HCT116 (cell line): ENCODE data around the gene ADAM10. TPM values are rescaled to one million over a fixed set of nuclear protein-coding genes. Genes with fewer than 3 reads are reported as not detected.

Experiments used
- ATAC-seq: fragments of 200-7000 bp; cut with Tn5 transposase; 2 replicates; pipeline ENCODE4 v1.9.1; 2020; ENCODE audit warnings: mild to moderate bottlenecking, moderate library complexity
- BruUV-seq: library from RNA; stranded (reverse); fragments of 400-500 nt; replicated peaks from 2 replicates; lab custom pipeline; 2021; lab: Mats Ljungman, UMichigan
- CTCF ChIA-PET: fragments of 300-600 bp; sonication (Branson Sonifier 250); formaldehyde crosslinking; loops from one replicate; lab custom pipeline; 2021; ENCODE audit warnings: antibody characterized with exemption; lab: Charles Lee
- POLR2A ChIA-PET: fragments of 300-600, 350-600 bp; sonication (Branson Sonifier 250); formaldehyde crosslinking; loops from one replicate; lab custom pipeline; 2021; ENCODE audit warnings: antibody characterized with exemption; lab: Charles Lee
- RAD21 ChIA-PET, 2 experiments: fragments of 300-600 bp; sonication (Branson Sonifier 250); formaldehyde crosslinking; loops; one replicate each; lab custom pipeline; 2023; ENCODE audit warnings: low total read pairs in 2 of 2; ENCODE audit not compliant: uncharacterized antibody in 2 of 2, unreplicated experiment in 2 of 2, low non-redundant PET in 1 of 2; lab: Charles Lee
- DNase-seq: peaks from one replicate; pipeline ENCODE4 v3.0.0-alpha.2; 2010; ENCODE audit warnings: low read depth, low spot score
- H2AFZ ChIP-seq: fragments of 200-600 bp; shearing (Covaris generic), sonication (generic); 2 replicates; pipeline ENCODE4 v1.6.1; 2017; ENCODE audit warnings: low read depth, mixed run types, mixed read lengths, antibody characterized with exemption, low read length; ENCODE audit not compliant: poor library complexity, severe bottlenecking
- H3K27ac ChIP-seq: 2 replicates; pipeline ENCODE4 v1.5.1; 2012; ENCODE audit warnings: low read depth, low read length
- H3K27me3 ChIP-seq: fragments of 200-600 bp; sonication (generic); 2 replicates; pipeline ENCODE4 v1.6.1; 2016; ENCODE audit warnings: mixed run types, low read length, mixed read lengths; ENCODE audit not compliant: insufficient read depth
- H3K36me3 ChIP-seq, 2 experiments: fragments of 200-500 bp in 1 of 2; fragments of 200-600 bp in 1 of 2; sonication (Bioruptor generic) in 1 of 2; sonication (generic) in 1 of 2; 2 replicates each; pipeline versions ENCODE4 v1.5.1 to v1.6.1; 2014 to 2016; ENCODE audit warnings: low read length in 2 of 2, inconsistent platforms in 1 of 2, mixed read lengths in 1 of 2, mixed run types in 1 of 2; ENCODE audit not compliant: insufficient read depth in 2 of 2, control insufficient read depth in 1 of 2
- H3K4me1 ChIP-seq, 2 experiments: fragments of 200-600 bp in 1 of 2; sonication (generic) in 1 of 2; 2 replicates each; pipeline versions ENCODE4 v1.5.1 to v1.6.1; 2012 to 2017; ENCODE audit warnings: low read length in 2 of 2, inconsistent platforms in 1 of 2, mild to moderate bottlenecking in 1 of 2, mixed read lengths in 1 of 2, mixed run types in 1 of 2, moderate library complexity in 1 of 2; ENCODE audit not compliant: insufficient read depth in 2 of 2, control insufficient read depth in 1 of 2
- H3K4me2 ChIP-seq: fragments of 200-600 bp; sonication (generic); 2 replicates; pipeline ENCODE4 v1.6.1; 2017; ENCODE audit warnings: mixed run types, low read length, mixed read lengths
- H3K4me3 ChIP-seq, 2 experiments: fragments of 200-600 bp in 1 of 2; sonication (generic) in 1 of 2; replicated peaks in 1 of 2; 2 replicates each; pipeline ENCODE4 v1.5.1; 2011 to 2016; ENCODE audit warnings: low read length in 2 of 2, control low read depth in 1 of 2, low read depth in 1 of 2, mild to moderate bottlenecking in 1 of 2, mixed read lengths in 1 of 2, mixed run types in 1 of 2
- H3K79me2 ChIP-seq: fragments of 200-600 bp; sonication (generic); 2 replicates; pipeline ENCODE4 v1.6.1; 2017; ENCODE audit warnings: mild to moderate bottlenecking, mixed run types, low read length, moderate library complexity, mixed read lengths; ENCODE audit not compliant: insufficient read depth
- H3K9ac ChIP-seq: fragments of 200-600 bp; sonication (generic); 2 replicates; pipeline ENCODE4 v1.6.1; 2016; ENCODE audit warnings: low read length, mixed read lengths
- H3K9me2 ChIP-seq: fragments of 200-600 bp; sonication (generic), shearing (Covaris generic); 2 replicates; pipeline ENCODE4 v1.6.1; 2017; ENCODE audit warnings: mixed run types, mild to moderate bottlenecking, moderate library complexity; ENCODE audit not compliant: insufficient read depth
- H3K9me3 ChIP-seq, 2 experiments: fragments of 200-500 bp in 1 of 2; fragments of 200-600 bp in 1 of 2; sonication (Bioruptor generic) in 1 of 2; sonication (generic) in 1 of 2; 2 replicates each; pipeline ENCODE4 v1.6.1; 2014 to 2017; ENCODE audit warnings: low read length in 2 of 2, mixed read lengths in 2 of 2, inconsistent platforms in 1 of 2, low read depth in 1 of 2, mild to moderate bottlenecking in 1 of 2, mixed run types in 1 of 2, moderate library complexity in 1 of 2; ENCODE audit not compliant: control insufficient read depth in 1 of 2, insufficient read depth in 1 of 2
- H4K20me1 ChIP-seq: fragments of 200-600 bp; sonication (generic), shearing (Covaris generic); 2 replicates; pipeline ENCODE4 v1.6.1; 2017; ENCODE audit warnings: mixed run types, mild to moderate bottlenecking, moderate library complexity; ENCODE audit not compliant: insufficient read depth
- CBX3 ChIP-seq: IDR thresholded peaks from 2 replicates; pipeline ENCODE4 v1.6.1; 2012; ENCODE audit warnings: low read depth
- CEBPB ChIP-seq: IDR thresholded peaks from 2 replicates; pipeline ENCODE4 v1.6.1; 2012; ENCODE audit warnings: low read depth
- EGR1 ChIP-seq: IDR thresholded peaks from 2 replicates; pipeline ENCODE4 v1.6.1; 2012; ENCODE audit warnings: low read depth
- EZH2 ChIP-seq: fragments of 200-600 bp; sonication (generic); IDR thresholded peaks from 2 replicates; pipeline ENCODE4 v1.6.1; 2017; ENCODE audit warnings: antibody characterized with exemption, mixed run types
- JUND ChIP-seq: IDR thresholded peaks from 2 replicates; pipeline ENCODE4 v1.6.1; 2012
- POLR2AphosphoS5 ChIP-seq: IDR thresholded peaks from 2 replicates; pipeline ENCODE4 v1.6.1; 2011; ENCODE audit warnings: mild to moderate bottlenecking, low read depth, low read length, moderate library complexity
- SIN3A ChIP-seq: IDR thresholded peaks from 2 replicates; pipeline ENCODE4 v1.6.1; 2012; ENCODE audit warnings: low read depth
- ZFX ChIP-seq: fragments of 450-650 bp; IDR thresholded peaks from 2 replicates; pipeline ENCODE4 v1.6.1; 2017
- intact Hi-C: fragments of 100-400 bp; cut with micrococcal nuclease; formaldehyde crosslinking; loops from 2 replicates; pipeline ENCODE4 v1.10.0; 2022
- total RNA-seq: library from RNA; stranded (reverse); gene quantifications from one replicate; pipeline ENCODE4 v1.2.1, GENCODE V29; 2021; ENCODE audit not compliant: unreplicated experiment
- TF ChIP-seq, protein P1 (sequence below): IDR thresholded peaks from 2 replicates; pipeline ENCODE4 v1.6.1; 2011; ENCODE audit warnings: mild to moderate bottlenecking, low read length, moderate library complexity; ENCODE audit not compliant: insufficient replicate concordance; ENCODE audit errors: extremely low read depth
- TF ChIP-seq, protein P2 (sequence below): IDR thresholded peaks from 2 replicates; pipeline ENCODE4 v1.6.1; 2012; ENCODE audit warnings: low read depth

Gene ADAM10
- total RNA-seq, 1 experiment from 2014 or later: 158 TPM

DNA sequence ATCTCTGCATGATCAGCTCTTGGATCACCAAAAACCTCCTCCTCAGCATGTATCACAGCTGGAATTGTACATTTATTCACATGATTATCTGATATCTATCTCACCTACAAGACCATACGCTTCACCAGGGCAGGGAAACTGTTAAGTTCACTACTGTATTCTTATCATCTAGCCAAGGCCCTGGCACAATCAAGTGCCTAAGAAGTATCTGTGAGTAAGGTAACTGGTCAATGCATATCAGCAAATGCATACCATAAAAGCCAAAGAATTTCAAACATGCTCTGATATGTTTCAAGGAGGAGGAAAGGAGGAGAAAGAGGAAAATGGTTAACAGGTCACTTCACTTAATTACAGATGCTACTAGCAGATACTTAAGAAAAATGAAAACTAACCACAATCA lies 159.3 kb downstream of the ADAM10 start:
- Histone ChIP-seq H3K27ac (no peak overlapping the region), H3K9me3 (no peaks in the 10 kb centered on the region), H3K9me2 (no peaks in the 10 kb centered on the region), H4K20me1 (no peaks in the 10 kb centered on the region), H3K79me2 (no peaks in the 10 kb centered on the region), H3K36me3 (no peaks in the 10 kb centered on the region), H3K27me3 (no peaks in the 10 kb centered on the region), H3K4me3 (no peak overlapping the region), H2AFZ (no peak overlapping the region), H3K4me1 (no peaks in the 10 kb centered on the region)
- ChIA-PET CTCF (no interaction called here), RAD21 (no interaction called here), POLR2A (no interaction called here)
- DNase-seq: no peak
- no peak for ATAC-seq
- intact Hi-C loops: no loop called here
- TF ChIP-seq CEBPB (no peak), EZH2 (no peak)
- TF ChIP-seq, protein P1, sequence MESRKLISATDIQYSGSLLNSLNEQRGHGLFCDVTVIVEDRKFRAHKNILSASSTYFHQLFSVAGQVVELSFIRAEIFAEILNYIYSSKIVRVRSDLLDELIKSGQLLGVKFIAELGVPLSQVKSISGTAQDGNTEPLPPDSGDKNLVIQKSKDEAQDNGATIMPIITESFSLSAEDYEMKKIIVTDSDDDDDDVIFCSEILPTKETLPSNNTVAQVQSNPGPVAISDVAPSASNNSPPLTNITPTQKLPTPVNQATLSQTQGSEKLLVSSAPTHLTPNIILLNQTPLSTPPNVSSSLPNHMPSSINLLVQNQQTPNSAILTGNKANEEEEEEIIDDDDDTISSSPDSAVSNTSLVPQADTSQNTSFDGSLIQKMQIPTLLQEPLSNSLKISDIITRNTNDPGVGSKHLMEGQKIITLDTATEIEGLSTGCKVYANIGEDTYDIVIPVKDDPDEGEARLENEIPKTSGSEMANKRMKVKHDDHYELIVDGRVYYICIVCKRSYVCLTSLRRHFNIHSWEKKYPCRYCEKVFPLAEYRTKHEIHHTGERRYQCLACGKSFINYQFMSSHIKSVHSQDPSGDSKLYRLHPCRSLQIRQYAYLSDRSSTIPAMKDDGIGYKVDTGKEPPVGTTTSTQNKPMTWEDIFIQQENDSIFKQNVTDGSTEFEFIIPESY: no peak
- TF ChIP-seq, all 23 proteins: peak for 0
- no TSS peak for BruUV-seq
- H3K9ac ChIP-seq: no peak overlapping the region
- no peak overlapping the region for H3K4me2 ChIP-seq

DNA sequence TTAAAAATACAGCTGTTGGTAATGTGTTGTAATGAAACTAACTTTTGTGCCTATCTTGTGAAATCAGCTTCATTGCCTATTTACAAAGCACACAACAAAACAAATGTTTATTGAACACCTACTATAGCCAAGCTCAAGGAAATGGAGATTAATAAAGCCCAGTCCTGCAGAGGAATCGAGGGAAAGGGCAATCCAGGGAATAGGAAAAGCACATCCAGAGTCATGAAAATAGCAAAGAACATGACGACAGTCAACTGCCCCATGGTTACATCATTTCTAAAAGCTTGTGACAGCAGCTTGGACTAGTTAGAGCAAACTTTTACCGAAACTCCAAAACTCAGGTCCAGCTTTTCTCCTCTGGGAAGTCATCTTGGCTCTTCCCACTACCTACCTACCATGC lies 160.5 kb downstream of the ADAM10 start:
- no peak overlapping the region for H3K4me3 ChIP-seq
- H3K79me2 ChIP-seq: no peaks in the 10 kb centered on the region
- H3K27ac ChIP-seq: no peak overlapping the region
- no peaks in the 10 kb centered on the region for H3K4me1 ChIP-seq
- no TSS peak for BruUV-seq
- no peaks in the 10 kb centered on the region for H3K9me3 ChIP-seq
- H3K36me3 ChIP-seq: no peaks in the 10 kb centered on the region
- no peaks in the 10 kb centered on the region for H4K20me1 ChIP-seq
- H3K27me3 ChIP-seq: no peaks in the 10 kb centered on the region
- POLR2A ChIA-PET: no interaction called here
- no peak overlapping the region for H3K4me2 ChIP-seq
- H2AFZ ChIP-seq: no peak overlapping the region
- TF ChIP-seq, protein P1: no peak
- TF ChIP-seq ZFX (no peak), EZH2 (no peak), EGR1 (no peak), SIN3A (no peak), POLR2AphosphoS5 (no peak), JUND (no peak), CBX3 (no peak)
- TF ChIP-seq, protein P2, sequence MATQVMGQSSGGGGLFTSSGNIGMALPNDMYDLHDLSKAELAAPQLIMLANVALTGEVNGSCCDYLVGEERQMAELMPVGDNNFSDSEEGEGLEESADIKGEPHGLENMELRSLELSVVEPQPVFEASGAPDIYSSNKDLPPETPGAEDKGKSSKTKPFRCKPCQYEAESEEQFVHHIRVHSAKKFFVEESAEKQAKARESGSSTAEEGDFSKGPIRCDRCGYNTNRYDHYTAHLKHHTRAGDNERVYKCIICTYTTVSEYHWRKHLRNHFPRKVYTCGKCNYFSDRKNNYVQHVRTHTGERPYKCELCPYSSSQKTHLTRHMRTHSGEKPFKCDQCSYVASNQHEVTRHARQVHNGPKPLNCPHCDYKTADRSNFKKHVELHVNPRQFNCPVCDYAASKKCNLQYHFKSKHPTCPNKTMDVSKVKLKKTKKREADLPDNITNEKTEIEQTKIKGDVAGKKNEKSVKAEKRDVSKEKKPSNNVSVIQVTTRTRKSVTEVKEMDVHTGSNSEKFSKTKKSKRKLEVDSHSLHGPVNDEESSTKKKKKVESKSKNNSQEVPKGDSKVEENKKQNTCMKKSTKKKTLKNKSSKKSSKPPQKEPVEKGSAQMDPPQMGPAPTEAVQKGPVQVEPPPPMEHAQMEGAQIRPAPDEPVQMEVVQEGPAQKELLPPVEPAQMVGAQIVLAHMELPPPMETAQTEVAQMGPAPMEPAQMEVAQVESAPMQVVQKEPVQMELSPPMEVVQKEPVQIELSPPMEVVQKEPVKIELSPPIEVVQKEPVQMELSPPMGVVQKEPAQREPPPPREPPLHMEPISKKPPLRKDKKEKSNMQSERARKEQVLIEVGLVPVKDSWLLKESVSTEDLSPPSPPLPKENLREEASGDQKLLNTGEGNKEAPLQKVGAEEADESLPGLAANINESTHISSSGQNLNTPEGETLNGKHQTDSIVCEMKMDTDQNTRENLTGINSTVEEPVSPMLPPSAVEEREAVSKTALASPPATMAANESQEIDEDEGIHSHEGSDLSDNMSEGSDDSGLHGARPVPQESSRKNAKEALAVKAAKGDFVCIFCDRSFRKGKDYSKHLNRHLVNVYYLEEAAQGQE: no peak
- CTCF ChIA-PET: no interaction called here
- DNase-seq: no peak
- ATAC-seq: no peak
- intact Hi-C loops: no loop called here
- H3K9ac ChIP-seq: no peak overlapping the region
- no peaks in the 10 kb centered on the region for H3K9me2 ChIP-seq
- RAD21 ChIA-PET: no interaction called here
